K562 (cell line): Measurements from ENCODE around the gene MEX3C. TPM values are rescaled to one million over a fixed set of nuclear protein-coding genes. Genes with fewer than 3 reads are reported as not detected.

Source experiments
- IRF1 ChIP-seq: sonication (generic); formaldehyde crosslinking; IDR thresholded peaks from 2 replicates; pipeline ENCODE4 v1.8.0; 2022; ENCODE audit warnings: missing genetic modification reagents, mild to moderate bottlenecking, borderline replicate concordance
- KDM2B ChIP-seq: fragments of 250-450 bp; sonication (Bioruptor Pico); IDR thresholded peaks from 2 replicates; pipeline ENCODE4 v1.8.0; 2021; ENCODE audit warnings: mild to moderate bottlenecking, moderate library complexity
- MGA ChIP-seq: fragments of 450-650 bp; IDR thresholded peaks from 2 replicates; pipeline ENCODE4 v1.6.1; 2016; ENCODE audit warnings: mild to moderate bottlenecking, moderate library complexity
- POLR3A ChIP-seq: IDR thresholded peaks from 2 replicates; pipeline ENCODE4 v1.6.1; 2011; ENCODE audit warnings: borderline replicate concordance, mild to moderate bottlenecking, moderate library complexity; ENCODE audit not compliant: insufficient read length, insufficient read depth; ENCODE audit errors: extremely low read depth
- THAP12 ChIP-seq: fragments of 250-450 bp; sonication (Bioruptor Pico); IDR thresholded peaks from 2 replicates; pipeline ENCODE4 v1.9.0; 2021; ENCODE audit warnings: mild to moderate bottlenecking, inconsistent platforms
- TRIM28 ChIP-seq: fragments of 450-650 bp; IDR thresholded peaks from 2 replicates; pipeline ENCODE4 v1.6.1; 2017
- ZNF75A ChIP-seq: fragments of 450-650 bp; formaldehyde crosslinking; IDR thresholded peaks from 2 replicates; pipeline ENCODE4 v1.4.0; 2020; ENCODE audit warnings: mild to moderate bottlenecking
- polyA plus RNA-seq, 8 experiments: library from polyadenylated mRNA; depleted of rRNA in 4 of 8; stranded (reverse) in 5 of 8; unstranded in 3 of 8; fragments of >200 nt; fragmentation: Nextera tagmentation in 2 of 8; fragmentation: Illumina TruSeq in 1 of 8; extraction: Ambion mirVana in 2 of 8; extraction: Trizol in 1 of 8; gene quantifications; 2 replicates each; pipeline versions ENCODE4 v1.2.1 to v1.2.3, GENCODE V29; 2011 to 2014; ENCODE audit warnings: inconsistent platforms in 1 of 8, missing spikeins in 1 of 8
- total RNA-seq, 7 experiments: library from RNA; depleted of rRNA in 6 of 7; stranded (reverse); fragments of >200 nt in 6 of 7; fragmentation: Illumina TruSeq in 2 of 7; extraction: Trizol in 2 of 7; gene quantifications; 2 replicates each; pipeline versions ENCODE4 v1.2.1 to v1.2.3, GENCODE V29; 2011 to 2021; ENCODE audit warnings: low replicate concordance in 1 of 7

Gene MEX3C
- total and polyA plus RNA-seq, 9 of the 15 experiments (the other 6 are each of a cell fraction or from before 2014, with no cell fraction given), result 2.4 to 14.2 (median 10.6) TPM

GRCh38 chr18:51197661-51198424 is at the start of gene MEX3C (continued):
- TF ChIP-seq IRF1 (CRISPR knock-in tag) (no peak), KDM2B (CRISPR knock-in tag) (no peak), POLR3A (no peak), MGA (peak; percentile 93), THAP12 (CRISPR knock-in tag) (no peak), ZNF75A (CRISPR knock-in tag) (no peak), TRIM28 (no peak; the same call in 1 of the 2 replicates)
